ENCODE data around the gene TMEM184A. TPM values are rescaled to one million over a fixed set of nuclear protein-coding genes. Genes with fewer than 3 reads are reported as not detected.

The TMEM184A gene
- total and polyA plus RNA-seq, 2 donors (not counting 1 experiment from before 2014, with no cell fraction given) = not detected

DNA sequence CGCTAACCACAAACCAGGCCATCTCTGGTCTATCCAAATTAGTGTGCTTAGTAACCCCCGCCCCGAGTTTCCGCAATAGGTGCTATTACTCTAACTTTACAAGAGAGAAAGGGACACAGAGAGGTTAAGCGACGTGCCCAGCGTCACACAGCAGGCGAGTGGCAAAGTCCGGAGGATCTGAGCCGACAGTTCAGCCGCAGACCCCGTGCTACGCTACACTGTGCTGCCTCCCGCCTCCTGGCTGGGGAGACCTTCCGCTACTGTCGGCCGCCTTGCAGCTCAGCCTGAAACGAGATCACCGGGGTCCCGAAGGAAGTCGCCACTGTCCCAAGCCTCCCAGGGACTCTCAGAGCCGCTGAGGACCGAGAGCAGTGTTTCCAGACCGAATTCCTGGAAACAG lies 52.6 kb downstream of the TMEM184A start:
- H3K27ac ChIP-seq (ENCODE audit: low read length in 2 of 2) = peak overlapping the region in 1 of 2 donors; percentile 69
- peaks cover 37% of the 10 kb centered on the region for H3K79me2 ChIP-seq (ENCODE audit: control insufficient read depth, insufficient read depth, low read length)
- intact Hi-C loops (cut with micrococcal nuclease) = no loop called here
- Mint-ChIP-seq H3K27ac (peak overlapping the region; percentile 78), H3K27me3 (no peaks in the 10 kb centered on the region), H3K4me3 (peak overlapping the region; percentile 84), H3K9me3 (ENCODE audit: insufficient read depth) (no peaks in the 10 kb centered on the region), H3K4me1 (peaks cover 44% of the 10 kb centered on the region)
- H3K9ac ChIP-seq (ENCODE audit: low read length) = peak overlapping the region; percentile 78
- H3K4me3 ChIP-seq (ENCODE audit: control extremely low read depth in 1 of 5, extremely low read depth in 1 of 5, insufficient read depth in 1 of 5, low read depth in 2 of 5, low read length in 4 of 5) = peak overlapping the region; percentile 55 to 93 (median 77)
- peak overlapping the region; percentile 76 for H2AFZ ChIP-seq (ENCODE audit: insufficient read depth, low read depth, low read length, poor library complexity, severe bottlenecking)
- no peak for ATAC-seq (ENCODE audit: low read depth)
- CTCF ChIA-PET = interaction anchor here (1.3 kb wide), 1 partner anchor 53 kb away, joined by 3 read pairs; the partner anchor contains the start of gene TMEM184A
- POLR2A ChIA-PET = no interaction called here
- peaks cover 0 to 26% of the 10 kb centered on the region in 2 experiments for H3K36me3 ChIP-seq (replicated peaks in 1 of 2; ENCODE audit: control extremely low read depth in 1 of 2, control insufficient read depth in 1 of 2, extremely low read depth in 1 of 2, insufficient read depth in 2 of 2, low read length in 1 of 2)
- H3K27me3 ChIP-seq (replicated peaks in 1 of 4; ENCODE audit: control extremely low read depth in 1 of 4, control insufficient read depth in 3 of 4, insufficient read depth in 4 of 4, low read length in 3 of 4) = no peaks in the 10 kb centered on the region
- peak overlapping the region; percentile 93 for H3K4me2 ChIP-seq (replicated peaks; ENCODE audit: low read depth, low read length, poor library complexity, severe bottlenecking)
- no peak for TF ChIP-seq EZH2 (IDR thresholded peaks at IDR 0.05; ENCODE audit: borderline replicate concordance, insufficient read depth, low read depth, low read length, poor library complexity, severe bottlenecking)
- TF ChIP-seq, protein P1, sequence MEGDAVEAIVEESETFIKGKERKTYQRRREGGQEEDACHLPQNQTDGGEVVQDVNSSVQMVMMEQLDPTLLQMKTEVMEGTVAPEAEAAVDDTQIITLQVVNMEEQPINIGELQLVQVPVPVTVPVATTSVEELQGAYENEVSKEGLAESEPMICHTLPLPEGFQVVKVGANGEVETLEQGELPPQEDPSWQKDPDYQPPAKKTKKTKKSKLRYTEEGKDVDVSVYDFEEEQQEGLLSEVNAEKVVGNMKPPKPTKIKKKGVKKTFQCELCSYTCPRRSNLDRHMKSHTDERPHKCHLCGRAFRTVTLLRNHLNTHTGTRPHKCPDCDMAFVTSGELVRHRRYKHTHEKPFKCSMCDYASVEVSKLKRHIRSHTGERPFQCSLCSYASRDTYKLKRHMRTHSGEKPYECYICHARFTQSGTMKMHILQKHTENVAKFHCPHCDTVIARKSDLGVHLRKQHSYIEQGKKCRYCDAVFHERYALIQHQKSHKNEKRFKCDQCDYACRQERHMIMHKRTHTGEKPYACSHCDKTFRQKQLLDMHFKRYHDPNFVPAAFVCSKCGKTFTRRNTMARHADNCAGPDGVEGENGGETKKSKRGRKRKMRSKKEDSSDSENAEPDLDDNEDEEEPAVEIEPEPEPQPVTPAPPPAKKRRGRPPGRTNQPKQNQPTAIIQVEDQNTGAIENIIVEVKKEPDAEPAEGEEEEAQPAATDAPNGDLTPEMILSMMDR (IDR thresholded peaks at IDR 0.05) = no peak
- WGBS (ENCODE audit: insufficient coverage) = 37% methylated on average over 24 of the region's 24 CpGs
- H3K9me3 ChIP-seq (ENCODE audit: control extremely low read depth in 1 of 3, control insufficient read depth in 2 of 3, insufficient read depth in 1 of 3, low read length in 2 of 3) = no peaks in the 10 kb centered on the region
- no peak for DNase-seq
- peaks cover 50% of the 10 kb centered on the region for H4K20me1 ChIP-seq (ENCODE audit: control insufficient read depth, insufficient read depth, low read length, poor library complexity, severe bottlenecking)
- H3K4me1 ChIP-seq (ENCODE audit: control insufficient read depth in 2 of 2, insufficient read depth in 2 of 2, low read length in 2 of 2) = peaks cover 28 to 47% of the 10 kb centered on the region in 2 donors

DNA sequence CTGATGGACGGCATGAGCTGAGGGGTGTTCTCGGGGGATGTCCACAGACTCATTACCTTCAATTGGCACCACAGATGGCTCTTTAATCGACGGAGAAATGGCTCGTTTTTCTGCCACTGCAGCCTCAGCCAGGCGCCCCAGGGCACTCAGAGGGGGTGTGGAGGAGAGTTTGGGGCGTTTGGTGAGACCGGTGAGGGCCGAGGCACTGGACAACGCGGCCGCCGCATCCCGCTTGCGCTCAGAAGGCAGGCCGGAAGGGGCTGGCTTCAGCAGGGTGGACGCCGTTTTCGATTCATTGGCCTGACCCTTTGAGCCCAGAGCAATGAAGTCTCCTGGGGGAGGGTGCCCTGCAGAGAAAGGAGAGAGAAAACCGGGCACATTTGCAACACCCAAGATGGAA lies 53.2 kb downstream of the TMEM184A start:
- Mint-ChIP-seq H3K27ac (peak overlapping the region; percentile 84), H3K4me1 (peaks cover 41% of the 10 kb centered on the region), H3K27me3 (no peaks in the 10 kb centered on the region), H3K4me3 (peak overlapping the region; percentile 84), H3K9me3 (ENCODE audit: insufficient read depth) (no peaks in the 10 kb centered on the region)
- ATAC-seq (ENCODE audit: low read depth) (no peak), DNase-seq (no peak)
- H3K9me3 ChIP-seq (ENCODE audit: control extremely low read depth in 1 of 3, control insufficient read depth in 2 of 3, insufficient read depth in 1 of 3, low read length in 2 of 3) = no peaks in the 10 kb centered on the region
- H3K36me3 ChIP-seq (replicated peaks in 1 of 2; ENCODE audit: control extremely low read depth in 1 of 2, control insufficient read depth in 1 of 2, extremely low read depth in 1 of 2, insufficient read depth in 2 of 2, low read length in 1 of 2) = peaks cover 0 to 31% of the 10 kb centered on the region in 2 experiments
- TF ChIP-seq, protein P1 (IDR thresholded peaks at IDR 0.05) = no peak
- no peak for TF ChIP-seq EZH2 (IDR thresholded peaks at IDR 0.05; ENCODE audit: borderline replicate concordance, insufficient read depth, low read depth, low read length, poor library complexity, severe bottlenecking)
- 96% methylated on average over 17 of the region's 20 CpGs for WGBS (ENCODE audit: insufficient coverage)
- peak overlapping the region; percentile 93 for H3K4me2 ChIP-seq (replicated peaks; ENCODE audit: low read depth, low read length, poor library complexity, severe bottlenecking)
- no peak overlapping the region for H3K27ac ChIP-seq (ENCODE audit: low read length in 2 of 2)
- POLR2A ChIA-PET = no interaction called here
- H3K79me2 ChIP-seq (ENCODE audit: control insufficient read depth, insufficient read depth, low read length) = peaks cover 37% of the 10 kb centered on the region
- no peaks in the 10 kb centered on the region for H3K27me3 ChIP-seq (replicated peaks in 1 of 4; ENCODE audit: control extremely low read depth in 1 of 4, control insufficient read depth in 3 of 4, insufficient read depth in 4 of 4, low read length in 3 of 4)
- H2AFZ ChIP-seq (ENCODE audit: insufficient read depth, low read depth, low read length, poor library complexity, severe bottlenecking) = no peak overlapping the region
- CTCF ChIA-PET = interaction anchor here (1.3 kb wide), 1 partner anchor 53 kb away, joined by 3 read pairs; the partner anchor contains the start of gene TMEM184A
- H3K4me1 ChIP-seq (ENCODE audit: control insufficient read depth in 2 of 2, insufficient read depth in 2 of 2, low read length in 2 of 2) = peaks cover 28 to 47% of the 10 kb centered on the region in 2 donors
- intact Hi-C loops (cut with micrococcal nuclease) = no loop called here
- H3K4me3 ChIP-seq (ENCODE audit: control extremely low read depth in 1 of 5, extremely low read depth in 1 of 5, insufficient read depth in 1 of 5, low read depth in 2 of 5, low read length in 4 of 5) = peak overlapping the region in 3 of 5 experiments; percentile 77 to 93 (median 80)
- peaks cover 50% of the 10 kb centered on the region for H4K20me1 ChIP-seq (ENCODE audit: control insufficient read depth, insufficient read depth, low read length, poor library complexity, severe bottlenecking)
- H3K9ac ChIP-seq (ENCODE audit: low read length) = peak overlapping the region; percentile 78

Measured in B cell (primary cell).